HEK293T (cell line): ENCODE data around the gene FHIT.

Source experiments
- CTCF ChIA-PET: fragments of 350-600 bp; formaldehyde crosslinking; extraction: SDS; loops from one replicate; lab custom pipeline; 2021; ENCODE audit warnings: antibody characterized with exemption, inconsistent platforms; lab: Yijun Ruan, JAX
- POLR2A ChIA-PET: fragments of 350-600 bp; formaldehyde crosslinking; extraction: SDS; loops from one replicate; lab custom pipeline; 2020; ENCODE audit warnings: antibody characterized with exemption, inconsistent platforms; lab: Yijun Ruan, JAX
- DNase-seq: peaks from one replicate; pipeline ENCODE4 v3.0.0; 2012; ENCODE audit warnings: mixed read lengths; ENCODE audit errors: extremely low spot score
- ARNT ChIP-seq: fragments of 450-650 bp; IDR thresholded peaks from 2 replicates; pipeline ENCODE4 v1.6.1; 2017; ENCODE audit warnings: mild to moderate bottlenecking
- BHLHE40 ChIP-seq: fragments of 450-650 bp; IDR thresholded peaks from 2 replicates; pipeline ENCODE4 v1.6.1; 2016; ENCODE audit warnings: mild to moderate bottlenecking, moderate library complexity, borderline replicate concordance
- CTBP1 ChIP-seq: fragments of 450-650 bp; IDR thresholded peaks from 2 replicates; pipeline ENCODE4 v1.6.1; 2016; ENCODE audit warnings: borderline replicate concordance
- ELF4 ChIP-seq: fragments of 450-650 bp; IDR thresholded peaks from 2 replicates; pipeline ENCODE4 v1.6.1; 2017; ENCODE audit warnings: antibody characterized with exemption
- FOXA1 ChIP-seq: fragments of 450-650 bp; IDR thresholded peaks from 2 replicates; pipeline ENCODE4 v1.6.1; 2016; ENCODE audit warnings: mild to moderate bottlenecking
- FOXK2 ChIP-seq: fragments of 450-650 bp; IDR thresholded peaks from 2 replicates; pipeline ENCODE4 v1.6.1; 2016; ENCODE audit warnings: mild to moderate bottlenecking
- FOXM1 ChIP-seq: fragments of 450-650 bp; IDR thresholded peaks from 2 replicates; pipeline ENCODE4 v1.6.1; 2017; ENCODE audit warnings: mild to moderate bottlenecking, borderline replicate concordance
- HDGF ChIP-seq: fragments of 450-650 bp; IDR thresholded peaks from 2 replicates; pipeline ENCODE4 v1.6.1; 2017; ENCODE audit warnings: antibody characterized with exemption, borderline replicate concordance
- L3MBTL2 ChIP-seq: fragments of 450-650 bp; conservative IDR thresholded peaks from 2 replicates; pipeline ENCODE4 v1.6.1; 2016; ENCODE audit warnings: mild to moderate bottlenecking
- LEF1 ChIP-seq: fragments of 450-650 bp; IDR thresholded peaks from 2 replicates; pipeline ENCODE4 v1.6.1; 2017; ENCODE audit warnings: mild to moderate bottlenecking, borderline replicate concordance
- NFRKB ChIP-seq: fragments of 450-650 bp; IDR thresholded peaks from 2 replicates; pipeline ENCODE4 v1.6.1; 2016; ENCODE audit warnings: mild to moderate bottlenecking, moderate library complexity
- SP1 ChIP-seq: fragments of 450-650 bp; IDR thresholded peaks from 2 replicates; pipeline ENCODE4 v1.6.1; 2017
- SUZ12 ChIP-seq: fragments of 450-650 bp; IDR thresholded peaks from 2 replicates; pipeline ENCODE4 v1.6.1; 2016; ENCODE audit warnings: mild to moderate bottlenecking
- TARDBP ChIP-seq: fragments of 450-650 bp; IDR thresholded peaks from 2 replicates; pipeline ENCODE4 v1.6.1; 2016
- ZNF384 ChIP-seq: fragments of 450-650 bp; IDR thresholded peaks from 2 replicates; pipeline ENCODE4 v1.6.1; 2016
- TF ChIP-seq, protein P1 (sequence below): fragments of 450-650 bp; IDR thresholded peaks from 2 replicates; pipeline ENCODE4 v1.6.1; 2016

The FHIT gene

DNA sequence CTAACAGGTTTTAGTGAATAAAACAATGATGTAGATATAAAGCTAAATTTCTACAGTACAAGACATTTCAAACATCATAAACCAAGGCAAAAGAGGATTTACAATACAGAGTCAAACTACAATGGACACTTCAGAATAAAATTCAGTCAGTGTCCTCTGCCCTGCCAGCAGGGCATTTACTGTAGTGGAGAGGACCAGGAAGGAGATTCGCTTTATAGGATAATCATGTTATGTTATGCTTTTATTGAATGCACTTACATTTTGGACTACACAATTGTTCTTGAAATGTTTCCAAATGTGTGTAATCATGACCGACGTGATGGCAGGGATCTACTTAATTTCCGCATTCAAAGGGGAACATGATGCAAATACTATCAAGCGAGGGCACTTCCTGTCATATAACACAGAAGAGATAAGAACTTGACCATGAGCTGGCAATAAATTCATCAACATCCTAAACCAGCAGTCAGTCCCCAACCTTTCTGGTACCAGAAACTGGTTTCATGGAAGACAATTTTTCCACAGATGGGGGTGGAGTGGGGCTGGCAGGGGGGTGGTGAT lies 925.6 kb downstream of the FHIT start:
- no peak for DNase-seq
- ChIA-PET CTCF (no interaction called here), POLR2A (no interaction called here)
- TF ChIP-seq SUZ12 (no peak), SP1 (no peak), FOXM1 (no peak), NFRKB (no peak)

DNA sequence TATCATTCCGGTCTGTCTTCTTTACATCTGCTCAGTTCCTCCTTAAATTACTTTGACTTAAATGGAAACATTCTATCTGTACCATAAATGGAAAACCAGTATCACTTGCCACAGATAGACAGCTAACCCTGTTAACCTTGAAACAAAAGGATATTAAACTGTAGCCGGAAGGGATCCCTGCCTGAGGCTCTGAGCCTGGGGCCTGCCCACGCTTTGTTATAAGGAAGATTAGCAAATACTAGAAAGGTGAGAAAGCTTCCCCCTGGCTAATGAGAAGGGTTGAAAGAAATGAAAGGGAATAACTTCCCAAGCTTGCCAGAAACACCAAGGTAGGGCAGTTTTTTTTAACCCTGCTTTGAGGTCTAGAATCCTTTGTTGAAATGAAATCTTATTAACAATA lies 927.6 kb downstream of the FHIT start:
- DNase-seq: no peak
- POLR2A ChIA-PET: no interaction called here
- no peak for TF ChIP-seq FOXK2
- no peak for TF ChIP-seq CTBP1
- TF ChIP-seq L3MBTL2: no peak
- TF ChIP-seq SP1: no peak
- no peak for TF ChIP-seq FOXM1
- TF ChIP-seq FOXA1: no peak
- no peak for TF ChIP-seq ELF4
- no peak for TF ChIP-seq TARDBP
- TF ChIP-seq LEF1: no peak
- TF ChIP-seq, protein P1, sequence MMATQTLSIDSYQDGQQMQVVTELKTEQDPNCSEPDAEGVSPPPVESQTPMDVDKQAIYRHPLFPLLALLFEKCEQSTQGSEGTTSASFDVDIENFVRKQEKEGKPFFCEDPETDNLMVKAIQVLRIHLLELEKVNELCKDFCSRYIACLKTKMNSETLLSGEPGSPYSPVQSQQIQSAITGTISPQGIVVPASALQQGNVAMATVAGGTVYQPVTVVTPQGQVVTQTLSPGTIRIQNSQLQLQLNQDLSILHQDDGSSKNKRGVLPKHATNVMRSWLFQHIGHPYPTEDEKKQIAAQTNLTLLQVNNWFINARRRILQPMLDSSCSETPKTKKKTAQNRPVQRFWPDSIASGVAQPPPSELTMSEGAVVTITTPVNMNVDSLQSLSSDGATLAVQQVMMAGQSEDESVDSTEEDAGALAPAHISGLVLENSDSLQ: no peak
- TF ChIP-seq ARNT: no peak
- CTCF ChIA-PET: interaction anchor here (0.7 kb wide), 1 partner anchor 1623 kb away, joined by 3 read pairs; no protein-coding TSS in a partner anchor

DNA sequence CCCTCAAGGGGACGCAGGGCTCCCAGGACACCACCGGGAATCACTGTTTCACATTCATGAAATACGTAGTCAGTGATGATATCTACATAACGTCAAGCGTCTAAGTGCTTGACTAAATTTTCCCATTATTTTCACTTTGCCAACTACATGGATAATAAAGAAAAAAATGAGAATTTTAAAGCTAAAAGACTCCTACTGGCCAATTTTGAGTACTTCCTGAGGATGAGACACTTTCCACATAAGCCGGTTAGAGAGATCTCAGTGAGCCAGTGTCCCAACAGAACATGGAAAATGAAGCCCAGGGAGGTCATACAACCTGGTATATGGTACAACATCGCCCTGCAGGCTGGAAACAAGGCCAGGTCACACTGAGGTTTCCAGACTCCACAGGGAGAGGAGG lies 928.1 kb downstream of the FHIT start:
- ChIA-PET CTCF (interaction anchor here (0.7 kb wide), 1 partner anchor 1624 kb away, joined by 3 read pairs; no protein-coding TSS in a partner anchor), POLR2A (no interaction called here)
- no peak for DNase-seq
- TF ChIP-seq FOXA1 (no peak), NFRKB (no peak), SUZ12 (no peak), ELF4 (no peak), FOXM1 (no peak), BHLHE40 (no peak), TARDBP (no peak), ZNF384 (no peak), LEF1 (no peak)
- TF ChIP-seq, protein P1: no peak

DNA sequence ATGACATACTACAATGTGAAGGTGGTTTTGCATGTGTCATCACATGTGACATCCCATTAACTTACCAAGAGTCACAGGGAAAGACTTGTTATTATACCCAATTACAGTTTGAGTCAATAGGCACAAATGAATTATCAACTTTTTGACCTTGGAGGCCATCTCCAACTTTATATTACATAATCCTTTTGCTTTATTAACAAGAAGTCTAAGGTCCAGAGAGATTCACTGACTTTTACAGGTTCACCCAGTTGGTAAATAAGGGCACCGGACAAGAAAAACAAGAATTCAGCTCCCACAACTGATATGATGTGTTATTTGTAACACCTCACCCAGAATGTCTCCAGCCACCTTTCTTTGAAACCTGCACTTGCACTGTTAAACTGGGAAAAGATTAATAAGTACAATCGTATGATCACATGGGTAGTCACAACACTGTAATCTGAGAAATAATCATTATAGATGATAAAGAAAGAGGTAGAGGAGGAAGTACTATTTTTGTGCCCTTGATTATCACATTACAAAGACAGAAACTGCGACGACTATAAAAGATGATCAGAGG lies 928.9 kb downstream of the FHIT start:
- DNase-seq: no peak
- ChIA-PET CTCF (no interaction called here), POLR2A (no interaction called here)

DNA sequence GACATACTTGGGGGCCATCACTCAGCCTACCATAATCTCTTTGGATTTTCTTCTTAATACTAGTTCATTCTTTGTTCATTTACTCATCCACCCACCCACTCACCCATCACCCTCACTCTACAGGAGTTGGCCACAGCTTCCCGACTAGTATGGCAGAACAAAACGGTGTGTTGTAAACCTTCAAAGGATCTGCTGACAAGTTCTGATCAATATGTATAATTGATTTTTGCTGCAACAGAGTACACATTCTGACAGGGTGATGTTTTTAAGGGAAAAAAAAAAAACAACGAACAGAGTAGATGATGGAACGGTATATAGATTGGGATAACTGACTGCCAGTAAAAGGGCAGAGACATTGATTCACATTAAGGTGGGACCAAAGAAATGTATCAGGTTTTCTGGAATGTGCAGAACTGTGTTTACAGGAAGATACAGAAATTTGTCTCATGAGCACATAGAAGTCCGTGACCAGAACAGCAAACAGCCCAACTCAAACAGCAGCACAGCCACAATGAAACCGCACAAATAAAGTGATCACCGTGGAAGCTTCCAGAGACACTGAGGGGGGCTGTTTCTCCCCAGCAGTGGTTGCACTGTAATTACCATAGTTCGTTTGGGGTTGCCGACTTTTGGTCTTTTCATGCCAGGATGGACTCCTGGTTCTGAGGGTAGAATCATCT lies 931.9 kb downstream of the FHIT start:
- no peak for DNase-seq
- POLR2A ChIA-PET: no interaction called here
- TF ChIP-seq HDGF: no peak
- TF ChIP-seq CTBP1: no peak
- no peak for TF ChIP-seq SUZ12
- no peak for TF ChIP-seq FOXA1
- no peak for TF ChIP-seq TARDBP
- no peak for TF ChIP-seq ARNT
- no peak for TF ChIP-seq FOXM1
- no peak for TF ChIP-seq ZNF384
- TF ChIP-seq FOXK2: no peak
- no peak for TF ChIP-seq BHLHE40
- no peak for TF ChIP-seq ELF4
- no peak for TF ChIP-seq SP1
- TF ChIP-seq NFRKB: no peak
- TF ChIP-seq, protein P1: no peak
- no peak for TF ChIP-seq L3MBTL2
- TF ChIP-seq LEF1: no peak
- CTCF ChIA-PET: no interaction called here

More for the DNA sequence above, 928.9 kb downstream of the FHIT start:
- TF ChIP-seq CTBP1 (no peak), ZNF384 (no peak), HDGF (no peak), FOXM1 (no peak), L3MBTL2 (no peak), LEF1 (no peak), TARDBP (no peak), FOXA1 (no peak), NFRKB (no peak), ELF4 (no peak), BHLHE40 (no peak), ARNT (no peak), FOXK2 (no peak), SUZ12 (no peak)
- TF ChIP-seq, protein P1: no peak
